ENCODE measurements around the gene TMEM201.

The TMEM201 gene

DNA sequence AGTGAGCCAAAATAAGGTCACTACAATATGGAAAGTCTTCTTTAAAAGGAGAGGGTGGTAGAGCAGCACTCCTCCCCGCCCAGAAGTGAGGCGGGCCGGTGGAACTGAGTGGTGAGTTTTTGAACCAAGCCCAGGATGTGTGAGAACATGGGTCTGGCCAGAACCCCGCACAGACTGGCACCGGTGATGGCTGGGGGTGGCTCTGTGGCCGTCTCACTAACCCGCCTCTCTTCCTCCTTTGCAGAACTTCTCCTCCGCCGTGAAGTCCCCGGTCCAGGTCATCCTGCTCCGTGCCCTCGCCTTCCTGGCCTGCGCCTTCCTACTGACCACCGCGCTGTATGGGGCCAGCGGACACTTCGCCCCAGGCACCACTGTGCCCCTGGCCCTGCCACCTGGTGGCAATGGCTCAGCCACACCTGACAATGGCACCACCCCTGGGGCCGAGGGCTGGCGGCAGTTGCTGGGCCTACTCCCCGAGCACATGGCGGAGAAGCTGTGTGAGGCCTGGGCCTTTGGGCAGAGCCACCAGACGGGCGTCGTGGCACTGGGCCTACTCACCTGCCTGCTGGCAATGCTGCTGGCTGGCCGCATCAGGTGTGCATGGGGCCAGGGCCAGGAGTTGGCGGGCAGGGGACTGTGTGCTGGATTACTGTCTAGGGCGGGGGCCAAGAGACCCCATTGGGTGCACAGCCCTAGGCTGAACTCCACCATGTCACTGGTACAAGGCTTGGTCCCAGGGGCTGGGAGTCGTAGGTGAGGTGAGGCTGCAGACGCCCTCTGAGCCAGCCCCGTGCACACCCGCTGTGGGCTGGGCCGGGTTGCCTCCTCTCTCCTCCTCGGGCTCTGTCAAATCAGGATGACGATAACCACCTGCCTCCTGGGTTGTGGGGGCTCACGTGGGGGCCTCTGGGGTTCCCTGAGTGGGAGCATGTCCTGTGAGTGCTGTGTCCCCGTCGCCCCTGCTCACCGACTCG lies 12.4 kb downstream of the TMEM201 start:
- DNase-seq: no peak

DNA sequence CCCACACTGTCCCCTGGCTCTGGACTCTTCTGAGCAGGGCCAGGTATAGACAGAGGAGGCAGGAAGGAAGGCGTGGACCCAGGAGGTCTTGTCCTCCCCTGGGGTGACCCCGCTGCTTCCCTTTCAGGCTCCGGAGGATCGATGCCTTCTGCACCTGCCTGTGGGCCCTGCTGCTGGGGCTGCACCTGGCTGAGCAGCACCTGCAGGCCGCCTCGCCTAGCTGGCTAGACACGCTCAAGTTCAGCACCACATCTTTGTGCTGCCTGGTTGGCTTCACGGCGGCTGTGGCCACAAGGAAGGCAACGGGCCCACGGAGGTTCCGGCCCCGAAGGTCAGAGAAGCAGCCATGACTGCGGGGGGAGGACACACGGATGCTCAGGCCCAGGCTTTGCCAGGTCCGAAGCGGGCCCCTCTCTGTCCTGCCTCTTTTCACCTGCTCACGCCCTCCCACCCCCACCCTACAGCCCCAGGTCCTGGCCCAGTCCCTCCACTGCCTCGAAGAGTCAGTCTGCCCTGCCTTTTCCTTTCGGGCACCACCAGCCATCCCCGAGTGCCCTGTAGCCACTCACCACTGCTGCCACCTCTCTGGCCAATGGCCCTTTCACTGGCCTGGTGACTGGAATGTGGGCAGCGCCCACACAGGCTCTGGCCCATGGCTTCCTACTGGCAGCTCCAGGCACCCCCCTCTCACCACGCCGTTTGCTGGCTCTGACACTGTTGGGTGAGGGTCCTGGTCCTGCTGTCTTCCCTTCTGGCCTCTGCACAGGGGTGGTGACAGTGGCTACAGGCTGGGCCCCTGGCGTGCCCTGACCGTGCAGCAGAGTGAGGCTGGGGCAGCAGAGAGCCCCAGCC lies 13.5 kb downstream of the TMEM201 start:
- no peak for DNase-seq

GRCh38 chr1:9602794-9603167 lies 14.1 kb downstream of the TMEM201 start:
- no peak for DNase-seq

DNA sequence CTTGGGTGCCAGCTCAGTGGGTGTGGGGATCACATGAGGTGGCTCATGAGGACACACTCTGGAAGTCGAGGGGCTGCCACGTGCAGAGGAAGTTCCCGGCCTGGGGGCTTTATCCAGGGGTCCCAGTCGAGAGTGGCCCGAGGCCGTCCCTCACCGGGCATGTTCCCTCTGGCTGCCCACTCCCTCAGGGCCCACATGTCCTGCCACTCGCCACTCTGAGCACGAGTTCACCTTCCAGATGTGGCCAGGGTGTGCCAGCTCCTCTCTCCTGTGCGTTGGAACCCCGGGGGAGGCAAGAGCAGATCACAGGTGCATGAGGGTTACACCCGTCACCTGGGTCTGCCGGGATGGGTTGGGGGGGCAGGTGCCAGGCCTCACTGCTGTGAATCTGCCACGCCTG lies 14.6 kb downstream of the TMEM201 start:
- DNase-seq: no peak

GRCh38 chr1:9603766-9604753 lies 15.3 kb downstream of the TMEM201 start:
- no peak for DNase-seq

DNA sequence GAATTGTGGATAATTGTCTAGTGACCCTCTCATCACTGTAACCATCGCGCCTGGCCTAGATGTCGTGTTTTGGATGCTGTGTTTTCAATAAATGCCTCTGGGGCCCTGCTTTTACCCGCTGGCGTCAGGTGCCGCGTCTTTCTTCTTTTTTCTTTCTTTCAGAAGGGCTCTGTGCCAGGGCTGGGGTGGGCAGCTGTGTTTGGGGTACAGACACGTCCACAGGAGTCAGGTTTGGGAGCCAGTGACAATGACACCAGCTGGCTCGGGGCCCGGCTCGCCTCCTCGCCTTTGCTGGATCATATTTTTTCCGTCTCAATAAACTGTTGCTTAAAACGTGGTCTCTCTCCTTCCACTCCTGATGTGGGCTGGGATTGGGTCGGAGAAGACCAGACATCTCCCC lies 16.1 kb downstream of the TMEM201 start:
- no peak for DNase-seq

DNA sequence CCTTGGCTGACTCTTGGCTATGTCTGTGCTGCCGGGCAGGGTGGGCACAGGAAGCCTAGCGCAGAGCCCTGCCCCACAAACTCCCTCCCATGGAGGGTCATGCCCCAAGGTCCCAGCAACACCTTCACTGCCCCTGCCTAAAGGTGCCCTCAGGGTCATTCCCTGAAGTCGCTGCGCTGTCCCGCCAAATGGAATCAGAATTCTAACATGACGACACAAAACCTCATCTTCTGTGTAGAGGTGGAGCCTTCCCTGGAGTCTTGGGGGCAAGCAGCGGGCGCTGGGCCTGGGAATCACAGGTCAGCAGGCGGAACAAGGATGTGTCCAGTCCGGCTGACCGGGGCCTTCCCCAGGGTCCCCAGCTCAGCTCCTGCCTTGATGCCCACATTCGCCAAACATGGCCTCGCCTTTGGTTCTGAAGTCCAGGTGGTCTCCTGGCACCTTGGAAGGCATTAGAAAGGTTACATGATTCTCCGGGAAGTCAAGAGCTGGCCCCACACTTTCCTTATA lies 17.3 kb downstream of the TMEM201 start:
- no peak for DNase-seq

DNA sequence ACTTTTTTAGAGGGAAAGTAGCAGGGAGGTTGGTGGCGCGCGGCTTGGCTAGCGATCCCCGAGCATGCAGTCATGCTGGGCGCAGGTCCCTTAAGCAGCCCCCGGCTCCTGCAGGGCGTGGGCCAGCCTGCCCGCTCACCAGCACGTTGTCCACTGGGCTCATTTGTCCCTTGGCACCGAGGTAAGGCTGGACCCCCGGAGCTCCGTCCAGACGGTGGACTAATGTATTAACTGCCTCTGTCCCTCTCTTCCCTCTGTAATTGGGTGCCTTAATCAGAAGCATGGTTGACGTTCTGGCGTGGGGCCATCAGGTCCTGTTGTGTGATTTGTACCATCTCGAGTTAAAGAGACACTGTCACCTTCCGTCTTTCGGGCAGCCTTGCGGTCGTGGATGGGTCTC lies 17.7 kb downstream of the TMEM201 start:
- no peak for DNase-seq

DNA sequence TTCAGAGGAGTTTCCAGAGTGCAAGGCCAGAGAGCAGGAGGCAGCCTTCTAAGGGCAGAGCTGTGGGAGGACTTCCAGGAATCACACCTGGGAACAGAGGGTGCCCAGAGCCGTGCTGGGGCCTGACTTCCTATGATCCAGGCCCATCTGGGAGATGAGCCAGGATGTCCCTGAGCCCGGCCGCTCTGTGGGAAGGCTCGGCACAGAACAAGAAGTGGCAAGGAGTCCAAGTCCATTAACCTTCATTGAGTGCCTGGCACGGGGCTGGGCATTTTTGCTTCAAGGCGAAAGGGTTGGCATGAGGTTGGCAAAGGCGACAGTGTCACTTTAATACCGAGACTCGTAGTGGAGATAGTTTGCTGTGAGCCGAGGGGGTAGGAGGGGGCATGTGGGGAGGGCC lies 18.2 kb downstream of the TMEM201 start:
- no peak for DNase-seq

DNA sequence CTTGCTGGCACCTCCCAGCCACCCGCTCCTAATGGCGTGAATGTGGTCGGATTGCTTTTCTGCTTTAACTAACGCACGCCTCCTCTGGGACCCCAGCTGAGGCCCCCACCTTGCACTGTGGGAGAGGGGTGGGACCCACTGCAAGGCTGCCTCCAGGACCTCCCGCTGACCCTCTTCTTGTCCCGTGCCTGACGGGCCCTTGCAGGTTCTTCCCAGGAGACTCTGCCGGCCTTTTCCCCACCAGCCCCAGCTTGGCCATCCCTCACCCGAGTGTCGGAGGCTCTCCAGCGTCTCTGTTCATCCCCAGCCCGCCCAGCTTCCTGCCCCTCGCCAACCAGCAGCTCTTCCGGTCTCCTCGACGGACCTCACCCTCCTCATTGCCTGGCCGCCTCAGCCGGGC lies 18.6 kb downstream of the TMEM201 start:
- DNase-seq: no peak

DNA sequence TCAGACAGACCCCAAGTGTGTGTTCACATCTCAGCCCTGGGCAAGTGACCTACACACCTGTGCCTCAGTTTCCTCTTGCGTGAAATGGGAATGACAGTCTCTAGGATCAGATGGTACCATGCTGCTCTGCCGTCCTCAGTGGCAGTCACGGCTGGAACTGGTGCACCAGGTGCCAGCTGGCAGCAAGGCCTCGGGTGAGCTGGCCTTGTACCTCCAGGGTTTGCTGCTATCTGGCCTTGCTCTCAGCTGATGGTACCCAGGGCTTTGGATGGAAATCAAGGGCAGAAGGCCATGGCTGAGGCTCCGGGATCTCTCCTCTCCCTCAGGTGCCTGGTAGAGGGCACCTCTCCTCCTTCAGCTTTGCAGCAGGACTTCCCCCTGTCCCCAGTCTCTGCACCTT lies 21.3 kb downstream of the TMEM201 start:
- DNase-seq: no peak

GRCh38 chr1:9610548-9610947 lies 21.8 kb downstream of the TMEM201 start:
- DNase-seq: no peak

- DNase-seq: no peak
Measured at GRCh38 chr1:9611716-9612115, 23.0 kb downstream of the TMEM201 start.

GRCh38 chr1:9612162-9612845 lies 23.6 kb downstream of the TMEM201 start:
- DNase-seq: no peak

GRCh38 chr1:9612871-9613624 lies 24.3 kb downstream of the TMEM201 start:
- no peak for DNase-seq

DNA sequence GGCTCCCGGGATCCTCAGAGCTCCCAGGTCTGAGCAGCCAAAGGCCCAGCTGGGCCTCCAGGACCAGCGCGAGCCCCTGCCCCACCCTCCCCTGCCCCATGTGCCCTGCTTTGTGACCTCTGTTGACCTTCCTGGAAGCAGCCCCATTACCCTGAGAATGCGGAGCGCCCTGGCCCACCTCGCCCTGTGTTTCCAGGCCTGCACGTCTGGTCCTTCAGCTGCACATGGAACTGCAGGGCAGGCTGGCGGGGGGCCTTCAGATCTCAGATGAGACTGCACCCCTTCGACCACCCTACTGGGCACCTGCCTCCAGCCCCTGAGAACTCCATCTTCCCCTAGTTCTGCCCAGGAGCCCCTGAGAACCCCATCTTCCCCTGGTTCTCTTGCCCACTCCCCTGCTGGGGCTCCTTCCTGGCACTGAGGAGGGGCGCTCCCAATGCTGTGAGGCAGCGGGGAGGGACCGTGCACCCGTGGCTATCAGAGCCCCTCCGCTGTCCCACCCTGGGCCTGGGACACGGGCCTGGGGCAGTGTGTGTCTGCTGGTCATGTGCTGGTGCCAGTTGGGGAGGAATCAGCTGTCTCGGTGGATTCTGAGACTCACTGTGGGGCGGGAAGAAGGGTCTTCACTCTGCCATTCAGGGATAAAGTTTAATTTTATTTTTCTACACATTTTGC lies 25.1 kb downstream of the TMEM201 start:
- DNase-seq: no peak

DNA sequence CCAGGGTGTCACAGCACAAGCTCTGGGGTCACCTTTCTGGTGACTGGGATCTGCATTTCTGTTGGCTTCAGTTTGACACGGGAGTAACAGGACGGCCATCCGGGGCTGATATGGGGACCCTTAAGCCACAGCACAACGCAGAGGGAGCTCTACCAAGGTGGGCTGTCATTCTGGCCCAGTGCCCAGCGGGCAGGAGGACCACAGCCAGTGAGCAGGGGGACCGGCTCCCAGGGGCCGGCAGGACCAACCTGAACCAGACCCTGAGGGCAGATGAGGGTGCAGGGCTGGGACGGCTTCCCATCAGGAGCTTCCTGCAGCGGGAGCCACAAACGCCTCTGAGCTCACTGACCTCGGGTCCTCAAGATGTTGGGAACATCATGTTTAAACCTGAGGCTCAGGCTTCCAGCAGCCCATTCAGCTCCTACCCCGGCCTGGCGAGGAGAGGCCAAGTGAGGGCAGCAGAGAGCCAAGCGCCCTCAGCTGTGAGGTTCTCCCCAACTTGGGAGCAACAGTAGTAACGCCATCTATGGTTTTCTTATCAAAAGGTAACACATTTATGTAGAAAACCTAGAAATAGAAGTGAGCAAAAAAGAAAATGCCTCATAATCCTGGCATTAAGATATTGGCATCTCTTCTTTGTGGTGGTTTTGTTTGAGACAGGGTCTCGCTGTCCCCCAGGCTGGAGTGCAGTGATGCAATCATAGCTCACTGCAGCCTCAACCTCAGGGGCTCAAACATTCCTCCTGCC lies 26.8 kb downstream of the TMEM201 start:
- DNase-seq: peak; percentile 20 to 56

GRCh38 chr1:9618909-9619679 lies 30.4 kb downstream of the TMEM201 start:
- DNase-seq: no peak

- DNase-seq: no peak
Measured at GRCh38 chr1:9621032-9621431, 32.3 kb downstream of the TMEM201 start.

All from NCI-H524 (cell line).